Dermis microvascular lymphatic vessel endothelial cell (primary cell): ENCODE data around the gene TPTE2. TPM values are rescaled to one million over a fixed set of nuclear protein-coding genes. Genes with fewer than 3 reads are reported as not detected.
"Not testable (repeated sequence)": the region's sequence is repeated elsewhere in the genome, so short reads cannot be mapped to it uniquely, and the experiment has no call there.

Source experiments
- DNase-seq, 2 donors: peaks; one replicate each; pipeline versions ENCODE4 v3.0.0 to v3.0.0-alpha.2; 2010; ENCODE audit warnings: low read depth in 2 of 2
- total RNA-seq: library from RNA; depleted of rRNA; stranded (reverse); fragments of >200 nt; gene quantifications from 2 replicates; pipeline ENCODE4 v1.2.1, GENCODE V29; 2014

Gene TPTE2
- total RNA-seq, 1 donor from 2014 or later, result not detected

DNA sequence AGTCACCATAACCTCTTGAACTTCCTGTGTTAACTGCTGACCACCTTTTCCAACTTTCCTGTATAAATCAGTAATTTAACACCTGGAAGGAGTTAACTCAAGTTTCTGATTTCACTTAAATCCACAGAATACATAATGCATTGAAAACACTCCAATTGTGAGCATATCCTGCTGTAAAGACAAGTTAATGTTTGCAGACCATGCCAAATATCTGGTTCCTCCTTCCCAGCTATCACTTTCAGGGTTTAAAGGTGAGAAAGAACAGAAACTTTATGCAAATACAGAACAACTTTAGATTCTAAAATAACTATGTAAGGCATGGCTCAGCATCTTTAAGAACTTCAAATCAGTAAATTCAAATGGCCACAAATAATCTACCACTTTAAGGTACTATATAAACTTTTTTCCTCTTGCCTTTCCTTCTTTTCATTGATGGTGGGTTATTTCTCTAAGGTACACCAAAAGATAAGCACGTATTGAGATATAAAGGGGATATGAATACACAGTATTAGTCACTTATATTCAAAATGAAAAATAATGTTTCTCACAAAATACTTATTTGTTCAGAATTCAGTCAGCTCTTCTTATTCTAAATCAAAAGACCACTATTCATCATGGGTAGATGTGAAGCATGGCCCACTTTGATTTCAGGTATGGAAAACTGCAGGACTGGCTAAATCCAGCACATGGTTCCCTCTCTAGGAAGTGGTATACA is 6.6 kb upstream of the TPTE2 start:
- DNase-seq, result no peak

DNA sequence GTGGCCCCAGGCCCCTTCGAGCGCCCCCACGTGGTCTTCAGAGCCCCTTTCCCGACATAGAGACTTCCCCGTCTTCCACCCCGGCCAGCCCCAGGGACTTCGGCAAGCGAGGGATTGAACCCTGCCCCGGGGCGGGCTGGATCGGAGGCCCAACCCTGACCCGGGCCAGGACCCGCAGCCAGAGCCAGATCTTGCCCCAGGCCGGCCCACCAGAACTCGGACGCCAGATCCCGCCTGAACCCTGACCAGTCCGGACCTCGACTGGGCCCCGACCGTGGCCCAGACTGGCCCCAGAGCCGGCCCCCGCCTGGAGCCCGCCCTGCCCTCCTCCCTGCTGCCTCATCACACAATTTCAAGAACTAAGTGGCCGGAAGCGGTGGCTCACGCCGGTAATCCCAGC is 253 bp upstream of the TPTE2 start:
- no peak for DNase-seq

DNA sequence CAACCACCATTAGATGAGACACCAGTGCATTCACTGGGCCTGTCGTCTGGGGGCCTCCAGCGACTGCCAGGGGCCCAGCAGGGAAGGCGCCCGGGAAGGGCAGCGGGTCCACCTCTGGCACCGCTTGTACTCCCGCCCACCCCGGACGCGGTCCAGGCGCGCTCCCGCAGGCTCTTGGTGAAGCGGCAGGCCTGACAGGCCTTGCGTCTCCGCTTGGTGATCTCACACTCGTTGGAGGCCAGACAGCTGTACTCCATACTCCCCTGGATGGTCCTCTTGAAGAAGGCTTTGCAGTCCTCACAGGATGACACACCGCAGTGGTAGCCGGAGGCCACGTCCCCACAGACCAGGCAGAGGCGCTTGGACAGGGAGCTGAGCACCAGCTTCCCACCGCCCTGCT is 660 bp downstream of the TPTE2 start:
- DNase-seq, result not testable (repeated sequence)

DNA sequence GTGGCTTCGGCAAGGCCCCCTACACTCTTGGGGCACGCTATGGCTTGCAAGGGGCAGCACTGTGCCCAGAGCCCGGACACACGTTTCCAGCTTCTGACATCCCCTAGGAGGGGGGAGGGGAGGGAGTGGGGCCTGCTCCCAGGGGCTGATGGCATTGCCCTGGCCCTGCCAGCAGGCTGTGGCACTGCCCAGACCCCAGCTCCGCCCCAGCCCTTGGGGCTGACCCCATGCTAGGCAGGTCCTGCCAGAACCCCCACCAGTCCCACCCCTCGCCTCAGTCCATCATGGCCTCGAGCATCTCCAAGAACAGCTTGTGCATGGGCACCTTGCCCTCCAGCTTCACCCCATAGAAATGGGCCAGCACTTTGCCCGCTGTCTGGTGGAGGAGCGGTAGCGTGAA is 1.6 kb downstream of the TPTE2 start:
- DNase-seq, result not testable (repeated sequence)

DNA sequence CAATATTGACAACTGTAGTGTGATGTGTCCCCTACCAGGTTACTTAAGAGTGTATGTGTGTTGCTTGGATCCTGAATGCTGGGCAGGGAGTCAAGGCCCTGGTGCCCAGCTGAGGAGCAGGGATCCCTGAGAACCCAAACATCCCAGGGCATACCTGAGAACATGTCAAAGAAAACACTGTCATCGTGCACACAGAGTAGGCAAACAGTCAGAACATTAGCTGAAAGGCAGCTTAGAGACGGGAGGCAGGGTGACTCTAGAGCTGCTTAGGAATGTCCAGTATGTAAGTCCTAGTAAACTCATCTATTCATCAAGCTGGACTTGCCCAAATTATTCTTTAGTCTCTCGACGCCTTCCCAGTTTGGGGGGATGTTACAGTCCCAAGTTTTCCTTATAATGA is 4.0 kb downstream of the TPTE2 start:
- DNase-seq, result not testable (repeated sequence)

DNA sequence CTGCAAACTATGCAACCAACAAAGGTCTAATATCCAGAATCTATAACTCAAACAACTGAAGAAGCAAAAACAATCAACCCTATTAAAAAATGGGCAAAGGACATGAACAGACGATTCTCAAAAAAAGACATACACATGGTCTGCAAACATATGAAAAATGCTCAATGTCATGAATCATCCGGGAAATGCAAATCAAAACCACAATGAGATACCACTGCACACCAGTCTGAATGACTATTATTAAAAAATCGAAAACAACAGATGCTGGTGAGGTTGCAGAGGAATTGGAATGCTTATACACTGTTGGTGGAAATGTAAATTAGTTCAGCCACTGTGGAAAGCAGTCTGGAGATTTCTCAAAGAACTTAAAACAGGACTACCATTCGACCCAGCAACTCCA is 12.1 kb downstream of the TPTE2 start:
- DNase-seq, result not testable (repeated sequence)

DNA sequence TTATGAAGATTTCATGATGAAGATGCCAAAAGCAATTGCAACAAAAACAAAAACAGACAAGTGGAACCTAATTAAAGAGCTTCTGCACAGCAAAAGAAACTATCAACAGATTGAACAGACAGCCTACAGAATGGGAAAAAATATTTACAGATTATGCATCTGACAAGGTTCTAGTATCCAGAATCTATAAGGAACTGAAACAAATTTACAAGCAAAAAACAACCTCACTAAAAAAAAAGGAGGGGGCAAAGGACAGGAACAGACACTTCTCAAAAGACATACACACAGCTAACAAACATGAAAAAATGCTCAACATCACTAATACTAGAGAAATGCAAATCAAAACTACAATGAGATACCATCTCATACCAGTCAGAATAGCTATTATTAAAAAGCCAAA is 35.7 kb downstream of the TPTE2 start:
- not testable (repeated sequence) for DNase-seq

DNA sequence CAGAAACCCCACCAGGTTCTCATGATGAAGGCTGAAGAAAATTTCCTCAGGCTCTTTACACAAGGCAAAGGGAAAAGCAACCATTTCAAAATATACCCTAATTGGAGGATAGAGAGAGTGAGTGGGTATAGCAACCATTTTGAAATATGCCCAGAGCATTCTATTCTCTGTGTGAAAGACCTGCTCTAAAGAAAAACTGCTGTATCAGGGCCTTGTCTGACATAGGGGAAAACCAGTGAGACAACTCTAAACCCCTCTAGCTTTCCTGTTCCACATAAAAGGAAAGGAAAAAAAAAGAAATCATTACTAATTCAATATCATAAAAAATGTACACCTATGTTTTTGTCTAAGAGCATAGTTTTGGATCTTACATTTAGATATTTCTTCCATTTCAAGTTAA is 42.3 kb downstream of the TPTE2 start:
- DNase-seq, result no peak

DNA sequence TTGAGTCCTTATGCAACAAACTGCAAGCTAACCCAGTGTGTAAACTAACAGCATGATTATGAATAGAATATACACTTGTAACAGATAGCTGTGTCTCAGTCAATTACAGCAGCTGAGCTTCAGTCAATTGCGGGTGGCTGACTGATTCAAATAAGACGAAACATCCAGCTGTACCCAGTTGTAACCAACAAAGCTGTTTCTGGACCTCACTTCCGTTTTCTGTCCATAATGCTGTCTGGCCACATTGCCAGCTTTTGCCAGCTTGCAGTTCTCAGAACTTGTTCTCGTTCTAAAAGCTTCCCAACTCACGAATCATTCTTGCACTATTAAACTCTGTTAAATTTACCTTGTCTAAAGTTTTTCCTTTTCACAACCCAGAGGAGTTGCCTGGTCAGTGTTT is 53.7 kb downstream of the TPTE2 start:
- not testable (repeated sequence) for DNase-seq

DNA sequence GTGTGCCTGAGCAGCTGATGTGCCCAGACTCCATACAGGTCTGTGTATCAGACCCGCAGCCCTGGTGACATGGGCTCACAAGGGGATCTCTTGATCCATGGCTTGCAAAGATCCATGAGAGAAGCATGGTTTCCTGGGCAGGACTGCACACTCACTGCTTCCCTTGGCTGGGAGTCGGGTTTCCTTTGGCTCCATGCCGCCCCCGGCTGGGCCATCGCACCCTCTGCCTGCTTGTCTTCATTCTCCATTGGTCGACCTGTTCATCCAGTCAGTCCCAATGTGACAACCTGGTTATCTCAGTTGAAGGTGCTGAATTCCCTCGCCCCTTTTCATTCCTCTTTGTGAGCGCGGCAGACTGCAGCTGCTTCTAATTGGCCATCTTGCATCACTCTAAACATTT is 101.2 kb downstream of the TPTE2 start:
- DNase-seq, result not testable (repeated sequence)

DNA sequence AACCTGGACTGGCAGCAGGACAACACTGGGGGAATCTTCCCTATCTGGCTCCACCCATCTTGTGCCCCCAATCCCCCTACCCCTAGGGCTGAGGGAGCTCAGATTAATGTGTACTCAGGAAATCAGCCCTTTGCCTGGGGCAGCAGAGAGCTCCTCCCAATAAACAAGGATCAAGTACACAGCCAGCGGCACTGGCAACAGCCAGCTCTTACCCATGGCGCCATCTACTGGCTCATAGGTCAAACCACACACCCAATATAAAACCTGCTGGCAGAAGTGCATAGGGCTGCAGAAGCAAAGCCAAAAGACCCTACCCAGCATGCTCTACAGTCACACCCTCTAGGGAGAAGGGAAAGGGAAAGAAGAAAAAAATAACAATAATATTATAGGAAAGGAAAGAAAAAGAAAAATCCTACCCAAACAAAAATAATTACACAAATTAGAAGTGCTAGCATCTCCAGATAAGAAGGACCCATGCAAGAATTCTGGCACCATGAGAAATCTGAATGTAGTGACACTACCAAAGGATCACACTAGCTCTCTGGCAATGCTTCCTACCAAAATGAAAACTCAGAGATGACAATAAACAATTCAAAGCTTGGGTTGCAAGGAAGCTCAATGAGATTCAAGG is 122.2 kb downstream of the TPTE2 start:
- peak in 1 of 2 donors; percentile 13 for DNase-seq

DNA sequence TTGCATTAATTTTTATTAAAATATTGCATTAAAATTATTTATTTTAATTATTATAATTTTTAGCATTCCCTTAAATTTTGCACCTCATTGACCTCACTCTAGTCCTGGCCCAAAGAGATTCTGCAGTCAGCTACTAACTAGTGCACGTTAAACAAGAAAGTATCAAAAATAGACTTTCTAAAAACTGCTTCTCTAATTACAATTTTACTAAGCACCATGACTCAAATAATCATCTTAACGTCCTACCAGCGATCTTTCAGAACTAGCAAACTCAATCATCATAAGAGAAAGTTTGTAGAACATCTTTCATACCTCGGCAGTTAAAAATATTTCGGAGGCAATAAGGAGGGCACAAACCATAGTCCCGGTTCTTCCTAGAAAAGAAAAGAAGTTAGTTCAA is 123.6 kb downstream of the TPTE2 start:
- DNase-seq, result not testable (repeated sequence)

DNA sequence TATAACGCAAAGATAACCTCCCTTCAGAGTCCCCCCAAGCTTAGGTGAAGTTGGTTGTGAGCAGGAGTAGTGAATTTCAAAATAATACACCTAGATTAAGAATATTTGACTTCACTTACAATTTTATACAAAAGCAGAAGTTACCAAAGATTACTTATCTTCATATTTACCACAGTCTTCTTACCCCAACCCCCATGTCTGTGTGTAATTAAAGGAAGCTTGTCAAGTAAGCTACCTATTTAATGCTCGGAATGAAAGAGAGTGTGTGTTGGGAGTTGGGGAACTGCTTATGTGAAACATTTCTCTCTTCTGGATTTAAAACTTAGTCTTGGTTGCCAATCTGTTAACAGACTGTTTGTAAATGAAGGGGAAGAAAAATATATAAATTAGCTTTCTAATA is 139.1 kb downstream of the TPTE2 start:
- DNase-seq, result not testable (repeated sequence)

DNA sequence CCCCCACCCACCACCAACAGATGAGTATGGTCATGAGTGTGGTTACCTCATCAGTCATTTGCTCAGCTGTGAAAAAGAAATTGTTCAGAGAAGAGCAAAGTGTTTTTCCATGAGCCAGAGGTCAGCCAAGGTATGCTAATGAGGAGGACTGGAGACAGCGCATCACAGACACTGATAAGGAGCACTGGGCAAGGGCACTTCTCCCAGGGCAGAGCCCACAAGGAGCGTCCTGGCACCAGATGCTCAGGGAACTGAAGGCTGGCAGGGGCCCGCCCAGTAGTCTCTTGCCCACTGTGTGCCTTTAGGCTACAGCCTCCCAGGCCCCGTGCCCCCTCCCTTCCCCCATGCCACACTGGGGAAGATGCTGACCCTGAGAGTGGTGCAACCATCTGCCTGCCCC is 148.8 kb downstream of the TPTE2 start:
- not testable (repeated sequence) for DNase-seq

DNA sequence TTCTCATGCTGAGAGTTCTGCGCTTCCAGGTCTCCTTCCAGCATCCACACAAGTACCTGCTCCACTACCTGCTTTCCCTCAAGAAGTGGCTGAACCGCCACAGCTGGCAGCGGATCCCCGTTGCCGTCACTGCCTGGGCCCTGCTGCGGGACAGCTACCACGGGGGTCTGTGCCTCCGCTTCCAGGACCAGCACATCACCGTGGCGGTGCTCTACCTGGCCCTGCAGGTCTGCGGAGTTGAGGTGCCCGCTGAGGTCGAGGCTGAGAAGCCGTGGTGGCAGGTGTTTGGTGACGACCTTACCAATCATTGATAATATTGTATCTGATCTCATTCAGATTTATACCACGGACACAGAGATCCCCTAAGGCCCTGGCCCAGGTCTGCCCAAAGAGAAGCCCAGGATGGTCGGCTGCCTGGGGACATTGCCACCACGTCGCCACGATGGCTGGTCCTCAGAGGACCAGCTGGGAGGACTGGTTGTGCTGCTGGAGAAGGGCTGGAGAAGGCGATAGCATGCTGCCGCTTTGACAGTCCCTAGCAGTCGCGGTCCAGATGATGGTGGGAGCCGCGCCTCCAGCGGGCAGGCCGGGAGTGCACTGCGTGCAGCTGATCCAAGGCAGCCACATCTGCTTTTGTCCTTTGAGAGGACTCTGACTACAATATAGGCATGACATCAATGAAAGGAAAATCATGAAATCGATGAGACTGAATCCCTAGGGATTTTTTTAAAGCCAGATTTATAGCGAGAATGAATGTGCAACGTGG is 178.4 kb downstream of the TPTE2 start:
- not testable (repeated sequence) for DNase-seq

DNA sequence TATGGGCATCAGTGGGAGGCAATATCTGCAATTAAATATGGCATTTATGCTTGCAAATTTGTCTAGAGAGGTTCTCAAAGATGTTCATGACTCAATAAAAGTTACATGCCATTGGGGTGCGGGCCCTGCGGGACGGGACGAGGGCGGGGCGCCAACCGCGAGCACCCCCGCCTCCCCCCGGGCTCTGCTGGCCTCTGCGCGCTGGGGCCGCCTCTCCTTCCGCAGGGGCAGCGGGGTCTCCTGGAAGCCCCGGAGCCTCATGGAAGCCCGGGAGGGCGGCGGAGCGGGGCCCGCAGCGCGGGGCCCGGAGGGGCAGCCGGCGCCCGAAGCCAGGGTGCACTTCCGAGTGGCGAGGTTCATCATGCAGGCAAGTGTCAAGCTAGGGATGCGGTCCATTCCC is 179.2 kb downstream of the TPTE2 start:
- DNase-seq, result no peak

Other genes starting within 250 kb of the TPTE2 start
- gene MPHOSPH8, start 72.1 kb upstream of the TPTE2 start, total RNA-seq, result 9.1 and 11.1 TPM in 2 replicates
- 50.7 and 58.8 TPM in 2 replicates for gene PSPC1, start 221.4 kb upstream of the TPTE2 start, total RNA-seq